CD4-positive, alpha-beta T cell (primary cell): Measurements from ENCODE around the gene KRTAP4-2. TPM values are rescaled to one million over a fixed set of nuclear protein-coding genes. Genes with fewer than 3 reads are reported as not detected.

Experiments used
- ATAC-seq: fragments of 200-7000 bp; cut with Tn5 transposase; one replicate; pipeline ENCODE4 v1.10.0; 2022; ENCODE audit warnings: mild to moderate bottlenecking; ENCODE audit not compliant: poor library complexity
- CTCF ChIA-PET: fragments of 350-600 bp; sonication (Branson Sonifier 250); formaldehyde crosslinking; loops from one replicate; lab custom pipeline; 2021; ENCODE audit warnings: antibody characterized with exemption, inconsistent platforms; lab: Charles Lee
- POLR2A ChIA-PET: fragments of 350-600 bp; sonication (Branson Sonifier 250); formaldehyde crosslinking; loops from one replicate; lab custom pipeline; 2021; ENCODE audit warnings: antibody characterized with exemption, inconsistent platforms; lab: Charles Lee
- DNase-seq, 14 experiments: peaks; one replicate each; pipeline ENCODE4 v3.0.0-alpha.2; 2013 to 2020; ENCODE audit warnings: mixed read lengths in 2 of 14
- H3K27ac ChIP-seq, 2 donors: one replicate each; pipeline versions ENCODE4 v1.5.1 to v1.7.0; 2013; ENCODE audit warnings: low read length in 2 of 2, low read depth in 1 of 2, mild to moderate bottlenecking in 1 of 2
- H3K27me3 ChIP-seq, 2 experiments: 1 replicate in 1 of 2; 2 replicates in 1 of 2; pipeline versions ENCODE4 v1.6.1 to v1.7.0; 2013; ENCODE audit warnings: low read length in 2 of 2, control low read depth in 1 of 2, mild to moderate bottlenecking in 1 of 2, moderate library complexity in 1 of 2; ENCODE audit not compliant: insufficient read depth in 2 of 2, control insufficient read depth in 1 of 2
- H3K36me3 ChIP-seq: one replicate; pipeline ENCODE4 v1.6.1; 2013; ENCODE audit warnings: low read length, control low read depth; ENCODE audit not compliant: insufficient read depth
- H3K4me1 ChIP-seq: one replicate; pipeline ENCODE4 v1.6.1; 2013; ENCODE audit warnings: low read length, control low read depth; ENCODE audit not compliant: insufficient read depth
- H3K4me3 ChIP-seq: one replicate; pipeline ENCODE4 v1.5.1; 2013; ENCODE audit warnings: mild to moderate bottlenecking, low read length, moderate library complexity
- H3K9me3 ChIP-seq, 2 experiments: 1 replicate in 1 of 2; 2 replicates in 1 of 2; pipeline versions ENCODE4 v1.6.1 to v1.7.0; 2013; ENCODE audit warnings: low read length in 2 of 2, mild to moderate bottlenecking in 2 of 2, control low read depth in 1 of 2, moderate library complexity in 1 of 2; ENCODE audit not compliant: control insufficient read depth in 1 of 2, insufficient read depth in 1 of 2
- H3K27ac Mint-ChIP-seq: one replicate; pipeline ENCODE4 v1.8.0; 2020; ENCODE audit warnings: mixed read lengths
- H3K27me3 Mint-ChIP-seq: one replicate; pipeline ENCODE4 v1.8.0; 2021; ENCODE audit warnings: mixed read lengths
- H3K36me3 Mint-ChIP-seq: one replicate; pipeline ENCODE4 v1.8.0; 2021; ENCODE audit warnings: low read depth, mixed read lengths
- H3K4me1 Mint-ChIP-seq: one replicate; pipeline ENCODE4 v1.8.0; 2021; ENCODE audit warnings: low read depth, mixed read lengths
- H3K4me3 Mint-ChIP-seq: one replicate; pipeline ENCODE4 v1.8.0; 2020; ENCODE audit warnings: mild to moderate bottlenecking, mixed read lengths
- H3K9me3 Mint-ChIP-seq: one replicate; pipeline ENCODE4 v1.8.0; 2020; ENCODE audit warnings: mixed read lengths
- CTCF ChIP-seq: fragments of 200-600 bp; IDR thresholded peaks from one replicate; pipeline ENCODE4 v1.8.0; 2022; ENCODE audit warnings: antibody characterized with exemption, mild to moderate bottlenecking
- intact Hi-C, 2 experiments: fragments of 100-400 bp; cut with DNase I in 1 of 2; cut with micrococcal nuclease in 1 of 2; formaldehyde crosslinking; loops; one replicate each; pipeline versions ENCODE4 v1.15.1 to v1.9.0; 2023 to 2025; cut with DNase I, micrococcal nuclease
- total RNA-seq, 174 experiments: library from RNA in 2 of 174; stranded (reverse) in 2 of 174; gene quantifications; one replicate each; pipeline ENCODE4 v1.2.3 and lab custom pipeline; 2021 to 2026

Gene KRTAP4-2
- total RNA-seq, 2 experiments from 2014 or later, result not detected

GRCh38 chr17:41223821-41224220, 45.8 kb upstream of the KRTAP4-2 start:
- peaks cover 10% of the 10 kb centered on the region for H3K27me3 Mint-ChIP-seq
- CTCF ChIA-PET, result no interaction called here
- intact Hi-C loops, result no loop called here

GRCh38 chr17:41215681-41216080, 37.7 kb upstream of the KRTAP4-2 start:
- no peaks in the 10 kb centered on the region for H3K4me1 ChIP-seq
- Mint-ChIP-seq H3K4me1 (peaks cover 13% of the 10 kb centered on the region), H3K36me3 (no peaks in the 10 kb centered on the region), H3K9me3 (no peaks in the 10 kb centered on the region), H3K27me3 (peaks cover 17% of the 10 kb centered on the region), H3K27ac (no peak overlapping the region), H3K4me3 (no peak overlapping the region)
- no peaks in the 10 kb centered on the region for H3K36me3 ChIP-seq
- no peak overlapping the region for H3K27ac ChIP-seq
- H3K9me3 ChIP-seq, result peaks cover 0 to 12% of the 10 kb centered on the region in 2 experiments
- POLR2A ChIA-PET, result no interaction called here
- no peak for TF ChIP-seq CTCF
- no peak for DNase-seq
- CTCF ChIA-PET, result no interaction called here
- H3K27me3 ChIP-seq, result no peaks in the 10 kb centered on the region
- intact Hi-C loops, result no loop called here
- H3K4me3 ChIP-seq, result no peak overlapping the region
- ATAC-seq, result no peak

More at GRCh38 chr17:41223821-41224220, 45.8 kb upstream of the KRTAP4-2 start:
- ATAC-seq (no peak), DNase-seq (no peak)
- no peak overlapping the region for H3K27ac ChIP-seq
- H3K9me3 ChIP-seq, result peaks cover 0 to 5% of the 10 kb centered on the region in 2 experiments
- TF ChIP-seq CTCF, result no peak
- POLR2A ChIA-PET, result no interaction called here
- no peaks in the 10 kb centered on the region for H3K9me3 Mint-ChIP-seq
- H3K4me3 Mint-ChIP-seq, result no peak overlapping the region
- H3K4me1 ChIP-seq, result no peaks in the 10 kb centered on the region
- H3K4me1 Mint-ChIP-seq, result no peaks in the 10 kb centered on the region
- H3K27ac Mint-ChIP-seq, result no peak overlapping the region
- no peaks in the 10 kb centered on the region for H3K36me3 ChIP-seq
- no peaks in the 10 kb centered on the region for H3K36me3 Mint-ChIP-seq
- H3K4me3 ChIP-seq, result no peak overlapping the region
- H3K27me3 ChIP-seq, result no peaks in the 10 kb centered on the region

- DNase-seq (no peak), ATAC-seq (no peak)
- H3K9me3 ChIP-seq, result peaks cover 0 to 7% of the 10 kb centered on the region in 2 experiments
- H3K27ac ChIP-seq, result no peak overlapping the region
- no peaks in the 10 kb centered on the region for H3K4me1 ChIP-seq
- CTCF ChIA-PET, result no interaction called here
- intact Hi-C loops, result no loop called here
- Mint-ChIP-seq H3K36me3 (no peaks in the 10 kb centered on the region), H3K4me3 (no peak overlapping the region), H3K4me1 (peaks cover 13% of the 10 kb centered on the region), H3K27ac (no peak overlapping the region), H3K9me3 (no peaks in the 10 kb centered on the region), H3K27me3 (peaks cover 31% of the 10 kb centered on the region)
- H3K27me3 ChIP-seq, result no peaks in the 10 kb centered on the region
- H3K36me3 ChIP-seq, result no peaks in the 10 kb centered on the region
- POLR2A ChIA-PET, result no interaction called here
- no peak for TF ChIP-seq CTCF
- H3K4me3 ChIP-seq, result no peak overlapping the region
These were observed 34.6 kb upstream of the KRTAP4-2 start for GRCh38 chr17:41212524-41213169.
